CD1c-positive myeloid dendritic cell (primary cell): ENCODE measurements around the gene SDHB.

Source experiments
- DNase-seq: peaks from one replicate; pipeline ENCODE4 v3.0.0-alpha.2; 2016; ENCODE audit errors: extremely low spot score

The SDHB gene

DNA sequence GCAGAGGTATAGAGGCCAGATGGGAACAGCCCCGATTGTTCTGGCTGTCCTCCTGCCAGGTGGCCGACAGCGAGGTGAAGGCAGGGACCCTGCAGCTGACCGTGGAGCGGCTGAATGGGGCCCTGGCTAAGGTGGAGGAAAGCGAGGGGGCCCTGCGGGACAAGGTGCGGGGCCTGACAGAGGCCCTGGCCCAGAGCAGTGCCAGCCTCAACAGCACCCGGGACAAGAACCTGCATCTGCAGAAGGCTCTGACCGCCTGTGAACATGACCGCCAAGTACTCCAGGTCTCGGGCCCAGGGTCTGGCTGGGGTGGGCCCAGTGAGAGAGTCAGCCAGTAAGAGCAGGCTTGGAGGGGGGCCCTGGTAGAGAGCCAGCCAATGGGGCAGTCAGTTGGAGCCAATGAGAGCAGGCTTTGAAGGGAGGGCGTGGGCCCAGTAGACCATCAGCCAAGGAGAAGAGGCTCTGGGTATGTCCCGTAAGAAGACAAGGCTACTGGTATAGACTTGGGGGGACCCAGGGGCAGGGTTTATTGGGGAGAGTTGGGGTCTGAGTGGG lies 84.7 kb downstream of the SDHB start:
- DNase-seq = no peak
